Endothelial cell of umbilical vein (primary cell): Measurements from ENCODE around the gene DISP3. TPM values are rescaled to one million over a fixed set of nuclear protein-coding genes. Genes with fewer than 3 reads are reported as not detected.

Experiments used
- BruUV-seq: library from RNA; stranded (reverse); fragments of 400-500 nt; replicated peaks from 2 replicates; lab custom pipeline; 2021; lab: Mats Ljungman, UMichigan
- CTCF ChIA-PET: fragments of 300-600, 350-600 bp; sonication (Branson Sonifier 250); formaldehyde crosslinking; loops from one replicate; lab custom pipeline; 2021; ENCODE audit warnings: antibody characterized with exemption, inconsistent platforms; lab: Charles Lee
- POLR2A ChIA-PET: fragments of 300-600, 350-600 bp; sonication (Branson Sonifier 250); formaldehyde crosslinking; loops from one replicate; lab custom pipeline; 2021; ENCODE audit warnings: antibody characterized with exemption, inconsistent platforms; lab: Charles Lee
- DNase-seq: peaks from one replicate; pipeline ENCODE4 v3.0.0-alpha.2; 2011; ENCODE audit warnings: low read depth, low spot score
- FAIRE-seq: peaks from 2 replicates; lab custom pipeline; 2011; peaks lifted over from hg19 to GRCh38; lab: Jason Lieb, UNC
- H2AFZ ChIP-seq: 2 replicates; pipeline ENCODE4 v1.6.0; 2012; ENCODE audit warnings: low read depth, low read length, control low read depth, inconsistent platforms
- H3K27ac ChIP-seq: 2 replicates; pipeline ENCODE4 v1.5.1; 2011; ENCODE audit warnings: low read depth, mild to moderate bottlenecking, control low read depth, low read length, moderate library complexity; ENCODE audit not compliant: insufficient read depth
- H3K27me3 ChIP-seq, 2 experiments: 2 replicates each; pipeline versions ENCODE4 v1.6.0 to v1.6.1; 2011; ENCODE audit warnings: low read length in 2 of 2, mixed read lengths in 1 of 2; ENCODE audit not compliant: control insufficient read depth in 2 of 2, insufficient read depth in 2 of 2
- H3K36me3 ChIP-seq, 2 experiments: 2 replicates in 1 of 2; 3 replicates in 1 of 2; pipeline ENCODE4 v1.5.1; 2011; ENCODE audit warnings: low read length in 2 of 2, mild to moderate bottlenecking in 1 of 2, moderate library complexity in 1 of 2; ENCODE audit not compliant: control insufficient read depth in 2 of 2, insufficient read depth in 2 of 2; ENCODE audit errors: extremely low read depth in 1 of 2
- H3K4me1 ChIP-seq: 3 replicates; pipeline ENCODE4 v1.5.1; 2011; ENCODE audit warnings: mild to moderate bottlenecking, low read length; ENCODE audit not compliant: control insufficient read depth, insufficient read depth; ENCODE audit errors: extremely low read depth
- H3K4me2 ChIP-seq: 2 replicates; pipeline ENCODE4 v1.6.1; 2011; ENCODE audit warnings: low read length, control low read depth, mixed read lengths; ENCODE audit not compliant: insufficient read depth
- H3K4me3 ChIP-seq, 3 experiments: fragments of 200-600 bp in 1 of 3; sonication (generic), shearing (Covaris generic) in 1 of 3; replicated peaks in 1 of 3; 2 replicates each; pipeline ENCODE4 v1.5.1; 2011 to 2016; ENCODE audit warnings: control low read depth in 3 of 3, low read length in 3 of 3, mild to moderate bottlenecking in 2 of 3, inconsistent platforms in 1 of 3, low read depth in 1 of 3, moderate library complexity in 1 of 3; ENCODE audit not compliant: insufficient read depth in 1 of 3
- H3K79me2 ChIP-seq: 2 replicates; pipeline ENCODE4 v1.6.0; 2012; ENCODE audit warnings: low read length, inconsistent platforms; ENCODE audit not compliant: control insufficient read depth, insufficient read depth
- H3K9ac ChIP-seq: replicated peaks from 2 replicates; pipeline ENCODE3; 2011; ENCODE audit warnings: low read length, control low read depth; ENCODE audit not compliant: insufficient read depth; ENCODE audit errors: extremely low read depth
- H3K9me1 ChIP-seq: replicated peaks from 3 replicates; pipeline ENCODE4 v1.6.0; 2011; ENCODE audit warnings: mild to moderate bottlenecking, low read length; ENCODE audit not compliant: control insufficient read depth, insufficient read depth; ENCODE audit errors: extremely low read depth
- H3K9me3 ChIP-seq: replicated peaks from 2 replicates; pipeline ENCODE4 v1.5.1; 2012; ENCODE audit warnings: low read length, inconsistent platforms; ENCODE audit not compliant: control insufficient read depth, insufficient read depth
- H4K20me1 ChIP-seq: replicated peaks from 2 replicates; pipeline ENCODE3; 2011; ENCODE audit warnings: mild to moderate bottlenecking, low read length; ENCODE audit not compliant: control insufficient read depth, insufficient read depth; ENCODE audit errors: extremely low read depth
- EZH2 ChIP-seq: IDR thresholded peaks from 2 replicates; pipeline ENCODE4 v1.6.1; 2012; ENCODE audit warnings: borderline replicate concordance, low read depth, mild to moderate bottlenecking, moderate library complexity, low read length, inconsistent platforms; ENCODE audit not compliant: severe bottlenecking
- FOS ChIP-seq: IDR thresholded peaks from 2 replicates; pipeline ENCODE4 v1.6.1; 2011; ENCODE audit warnings: mild to moderate bottlenecking, low read length, moderate library complexity, borderline replicate concordance; ENCODE audit not compliant: insufficient read depth
- GATA2 ChIP-seq: IDR thresholded peaks from 2 replicates; pipeline ENCODE4 v1.7.0; 2011; ENCODE audit warnings: low read depth, mild to moderate bottlenecking, moderate library complexity, mixed read lengths, low read length; ENCODE audit not compliant: insufficient read length, insufficient read depth
- JUN ChIP-seq: IDR thresholded peaks from 2 replicates; pipeline ENCODE4 v1.6.1; 2011; ENCODE audit warnings: borderline replicate concordance, low read depth; ENCODE audit not compliant: insufficient read length, insufficient read depth
- MAX ChIP-seq: IDR thresholded peaks from 2 replicates; pipeline ENCODE4 v1.6.1; 2011; ENCODE audit not compliant: insufficient read depth, insufficient read length
- MYC ChIP-seq: IDR thresholded peaks from one replicate; pipeline ENCODE4 v1.6.1; 2011; ENCODE audit warnings: mild to moderate bottlenecking, low read depth, low read length
- POLR2A ChIP-seq: IDR thresholded peaks from 2 replicates; pipeline ENCODE4 v1.6.1; 2012; ENCODE audit warnings: low read depth, mild to moderate bottlenecking, control low read depth, low read length
- POLR2AphosphoS5 ChIP-seq: IDR thresholded peaks from 2 replicates; pipeline ENCODE4 v1.6.1; 2012; ENCODE audit warnings: low read depth, mild to moderate bottlenecking, control low read depth, low read length, moderate library complexity; ENCODE audit not compliant: insufficient read depth
- dilution Hi-C: fragments of 300-500 bp; cut with MboI; formaldehyde crosslinking; loops from one replicate; pipeline ENCODE4 v1.15.0; 2019; ENCODE audit warnings: low sequenced_read_pairs; ENCODE audit not compliant: extremely low pct_ligation_motif_present
- intact Hi-C: fragments of 100-400 bp; cut with micrococcal nuclease; formaldehyde crosslinking; loops from one replicate; pipeline ENCODE4 v1.10.0; 2022
- polyA plus RNA-seq, 4 experiments: library from polyadenylated mRNA; depleted of rRNA in 3 of 4; stranded (reverse) in 3 of 4; unstranded in 1 of 4; fragments of >200 nt; gene quantifications; 2 replicates each; pipeline versions ENCODE4 v1.2.1 to v1.2.3, GENCODE V29; 2011 to 2012; ENCODE audit warnings: missing spikeins in 1 of 4
- total RNA-seq: library from RNA; stranded (reverse); gene quantifications from 2 replicates; pipeline ENCODE4 v1.2.3, GENCODE V29; 2021
- TF ChIP-seq, protein P1 (sequence below), 2 donors: IDR thresholded peaks; 1 replicate in 1 of 2; 2 replicates in 1 of 2; pipeline ENCODE4 v1.5.1; 2011; ENCODE audit warnings: low read length in 2 of 2, mild to moderate bottlenecking in 2 of 2, moderate library complexity in 2 of 2, control low read depth in 1 of 2, inconsistent platforms in 1 of 2, low read depth in 1 of 2; ENCODE audit not compliant: insufficient read depth in 1 of 2; ENCODE audit errors: extremely low read depth in 1 of 2

The DISP3 gene
- total and polyA plus RNA-seq, 2 donors (not counting 3 experiments of a cell fraction or from before 2014, with no cell fraction given): 0.26 to 0.49 TPM

- Histone ChIP-seq H4K20me1 (no peaks in the 10 kb centered on the region), H3K9me1 (no peaks in the 10 kb centered on the region), H3K27ac (no peak overlapping the region), H3K9ac (no peak overlapping the region), H3K79me2 (no peaks in the 10 kb centered on the region), H3K4me1 (no peaks in the 10 kb centered on the region), H3K4me2 (no peak overlapping the region), H3K36me3 (no peaks in the 10 kb centered on the region), H3K4me3 (no peak overlapping the region), H2AFZ (no peak overlapping the region), H3K27me3 (no peaks in the 10 kb centered on the region), H3K9me3 (no peaks in the 10 kb centered on the region)
- TF ChIP-seq, protein P1, sequence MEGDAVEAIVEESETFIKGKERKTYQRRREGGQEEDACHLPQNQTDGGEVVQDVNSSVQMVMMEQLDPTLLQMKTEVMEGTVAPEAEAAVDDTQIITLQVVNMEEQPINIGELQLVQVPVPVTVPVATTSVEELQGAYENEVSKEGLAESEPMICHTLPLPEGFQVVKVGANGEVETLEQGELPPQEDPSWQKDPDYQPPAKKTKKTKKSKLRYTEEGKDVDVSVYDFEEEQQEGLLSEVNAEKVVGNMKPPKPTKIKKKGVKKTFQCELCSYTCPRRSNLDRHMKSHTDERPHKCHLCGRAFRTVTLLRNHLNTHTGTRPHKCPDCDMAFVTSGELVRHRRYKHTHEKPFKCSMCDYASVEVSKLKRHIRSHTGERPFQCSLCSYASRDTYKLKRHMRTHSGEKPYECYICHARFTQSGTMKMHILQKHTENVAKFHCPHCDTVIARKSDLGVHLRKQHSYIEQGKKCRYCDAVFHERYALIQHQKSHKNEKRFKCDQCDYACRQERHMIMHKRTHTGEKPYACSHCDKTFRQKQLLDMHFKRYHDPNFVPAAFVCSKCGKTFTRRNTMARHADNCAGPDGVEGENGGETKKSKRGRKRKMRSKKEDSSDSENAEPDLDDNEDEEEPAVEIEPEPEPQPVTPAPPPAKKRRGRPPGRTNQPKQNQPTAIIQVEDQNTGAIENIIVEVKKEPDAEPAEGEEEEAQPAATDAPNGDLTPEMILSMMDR (IDR thresholded peaks at IDR 0.05; ENCODE audit: extremely low read depth in 1 of 2, insufficient read depth in 1 of 2, low read depth in 1 of 2, low read length in 2 of 2): no peak
- TF ChIP-seq FOS (no peak), MAX (no peak), POLR2A (no peak), GATA2 (no peak), JUN (no peak), EZH2 (no peak), MYC (no peak), POLR2AphosphoS5 (no peak)
- FAIRE-seq: no peak
- BruUV-seq: no TSS peak
- CTCF ChIA-PET: no interaction called here
- dilution Hi-C loops: no loop called here
- intact Hi-C loops: no loop called here
- DNase-seq: peak; percentile 44
- POLR2A ChIA-PET: no interaction called here
These were observed 22.5 kb downstream of the DISP3 start for GRCh38 chr1:11501491-11501897.
